HG03097 (cell line): ENCODE results near the gene NSMCE1.

Experiments used
- ATAC-seq: cut with Tn5 transposase; IDR thresholded peaks from one replicate; pipeline ENCODE4 v1.9.1; 2021; ENCODE audit not compliant: unreplicated experiment, low FRiP score

The NSMCE1 gene

GRCh38 chr16:27245276-27246172, 23.0 kb downstream of the NSMCE1 start:
- no peak for ATAC-seq

- ATAC-seq = no peak
Measured at GRCh38 chr16:27244363-27244755, 24.2 kb downstream of the NSMCE1 start.

GRCh38 chr16:27243725-27244362, 24.7 kb downstream of the NSMCE1 start:
- ATAC-seq = no peak

GRCh38 chr16:27242868-27243590, 25.5 kb downstream of the NSMCE1 start:
- ATAC-seq = peak; percentile 55

- no peak for ATAC-seq
Measured at GRCh38 chr16:27242398-27242797, 26.2 kb downstream of the NSMCE1 start.

- ATAC-seq = no peak
Measured at GRCh38 chr16:27241658-27242057, 26.9 kb downstream of the NSMCE1 start.

GRCh38 chr16:27240948-27241531, 27.5 kb downstream of the NSMCE1 start:
- ATAC-seq = no peak

GRCh38 chr16:27239906-27240655, 28.5 kb downstream of the NSMCE1 start:
- ATAC-seq = no peak

GRCh38 chr16:27239026-27239425, 29.5 kb downstream of the NSMCE1 start:
- ATAC-seq = no peak

- ATAC-seq = no peak
Measured at GRCh38 chr16:27238591-27238990, 30.0 kb downstream of the NSMCE1 start.

GRCh38 chr16:27238016-27238587, 30.5 kb downstream of the NSMCE1 start:
- no peak for ATAC-seq

GRCh38 chr16:27237219-27238015, 31.2 kb downstream of the NSMCE1 start:
- ATAC-seq = peak; percentile 59

GRCh38 chr16:27236635-27237218, 31.8 kb downstream of the NSMCE1 start:
- no peak for ATAC-seq

- ATAC-seq = no peak
Measured at GRCh38 chr16:27235938-27236245, 32.7 kb downstream of the NSMCE1 start.

- ATAC-seq = no peak
Measured at GRCh38 chr16:27235055-27235937, 33.3 kb downstream of the NSMCE1 start.

- no peak for ATAC-seq
Measured at GRCh38 chr16:27234603-27235002, 34.0 kb downstream of the NSMCE1 start.

GRCh38 chr16:27234171-27234570, 34.4 kb downstream of the NSMCE1 start:
- ATAC-seq = no peak

GRCh38 chr16:27233731-27234130, 34.8 kb downstream of the NSMCE1 start:
- no peak for ATAC-seq
